NCI-H2107 (cell line): ENCODE measurements around the gene SMC1B.
A peak's percentile ranks its signal among the peaks of the same experiment; 100 is the strongest.
"Not testable (repeated sequence)": the region's sequence is repeated elsewhere in the genome, so short reads cannot be mapped to it uniquely, and the experiment has no call there.

Experiments
- DNase-seq: peaks from one replicate; lab custom pipeline; 2025; lab: John Stamatoyannopoulos, UW

The SMC1B gene, protein sequence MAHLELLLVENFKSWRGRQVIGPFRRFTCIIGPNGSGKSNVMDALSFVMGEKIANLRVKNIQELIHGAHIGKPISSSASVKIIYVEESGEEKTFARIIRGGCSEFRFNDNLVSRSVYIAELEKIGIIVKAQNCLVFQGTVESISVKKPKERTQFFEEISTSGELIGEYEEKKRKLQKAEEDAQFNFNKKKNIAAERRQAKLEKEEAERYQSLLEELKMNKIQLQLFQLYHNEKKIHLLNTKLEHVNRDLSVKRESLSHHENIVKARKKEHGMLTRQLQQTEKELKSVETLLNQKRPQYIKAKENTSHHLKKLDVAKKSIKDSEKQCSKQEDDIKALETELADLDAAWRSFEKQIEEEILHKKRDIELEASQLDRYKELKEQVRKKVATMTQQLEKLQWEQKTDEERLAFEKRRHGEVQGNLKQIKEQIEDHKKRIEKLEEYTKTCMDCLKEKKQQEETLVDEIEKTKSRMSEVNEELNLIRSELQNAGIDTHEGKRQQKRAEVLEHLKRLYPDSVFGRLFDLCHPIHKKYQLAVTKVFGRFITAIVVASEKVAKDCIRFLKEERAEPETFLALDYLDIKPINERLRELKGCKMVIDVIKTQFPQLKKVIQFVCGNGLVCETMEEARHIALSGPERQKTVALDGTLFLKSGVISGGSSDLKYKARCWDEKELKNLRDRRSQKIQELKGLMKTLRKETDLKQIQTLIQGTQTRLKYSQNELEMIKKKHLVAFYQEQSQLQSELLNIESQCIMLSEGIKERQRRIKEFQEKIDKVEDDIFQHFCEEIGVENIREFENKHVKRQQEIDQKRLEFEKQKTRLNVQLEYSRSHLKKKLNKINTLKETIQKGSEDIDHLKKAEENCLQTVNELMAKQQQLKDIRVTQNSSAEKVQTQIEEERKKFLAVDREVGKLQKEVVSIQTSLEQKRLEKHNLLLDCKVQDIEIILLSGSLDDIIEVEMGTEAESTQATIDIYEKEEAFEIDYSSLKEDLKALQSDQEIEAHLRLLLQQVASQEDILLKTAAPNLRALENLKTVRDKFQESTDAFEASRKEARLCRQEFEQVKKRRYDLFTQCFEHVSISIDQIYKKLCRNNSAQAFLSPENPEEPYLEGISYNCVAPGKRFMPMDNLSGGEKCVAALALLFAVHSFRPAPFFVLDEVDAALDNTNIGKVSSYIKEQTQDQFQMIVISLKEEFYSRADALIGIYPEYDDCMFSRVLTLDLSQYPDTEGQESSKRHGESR

DNA sequence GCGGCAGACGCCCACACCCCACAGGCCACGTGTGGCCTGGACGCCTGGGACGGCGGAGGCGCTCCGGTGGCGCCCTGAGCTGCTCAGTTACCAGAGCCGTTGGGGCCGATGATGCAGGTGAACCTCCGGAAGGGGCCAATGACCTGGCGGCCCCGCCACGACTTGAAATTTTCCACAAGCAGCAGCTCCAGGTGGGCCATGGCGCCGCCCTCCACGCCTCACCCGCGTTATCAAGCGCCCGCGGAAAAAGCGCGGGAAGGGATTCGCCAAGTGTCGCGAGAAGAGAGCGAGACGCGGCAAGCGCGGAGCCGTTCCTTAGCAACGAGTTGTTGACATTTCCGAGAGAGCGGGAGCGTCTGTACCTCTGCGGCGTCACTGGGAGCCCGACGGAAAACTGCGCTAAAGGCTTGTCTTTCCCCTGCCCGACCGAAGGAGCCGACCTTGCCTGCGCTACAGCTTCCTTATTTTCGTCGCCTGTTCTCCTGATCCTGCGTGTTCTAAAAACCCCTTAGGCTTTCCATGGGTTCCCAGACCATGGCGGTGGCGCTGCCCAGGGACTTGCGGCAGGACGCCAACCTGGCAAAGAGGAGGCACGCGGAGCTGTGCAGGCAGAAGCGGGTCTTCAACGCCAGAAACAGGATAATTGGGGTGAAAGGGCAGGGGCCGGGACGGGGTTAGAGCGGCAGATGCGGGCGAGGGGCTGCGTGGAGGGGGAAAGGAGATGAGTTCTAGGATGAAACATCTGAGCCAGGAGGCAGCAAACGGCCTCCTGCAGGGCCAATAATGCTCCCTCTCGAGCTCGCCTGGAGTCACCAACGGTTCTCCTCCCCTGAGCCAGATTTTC is at the start of gene SMC1B, which contains the start of gene RIBC2:
Gene SMC1B, minus strand, starts transcription at position 232 of the 844 bp plus-strand sequence. Its CDS starts 32 bp downstream, at position 200.
Gene RIBC2, plus strand, starts transcription at position 326 of the 844 bp plus-strand sequence. Its CDS starts 194 bp downstream, at position 520.
- DNase-seq = peak; percentile 4

DNA sequence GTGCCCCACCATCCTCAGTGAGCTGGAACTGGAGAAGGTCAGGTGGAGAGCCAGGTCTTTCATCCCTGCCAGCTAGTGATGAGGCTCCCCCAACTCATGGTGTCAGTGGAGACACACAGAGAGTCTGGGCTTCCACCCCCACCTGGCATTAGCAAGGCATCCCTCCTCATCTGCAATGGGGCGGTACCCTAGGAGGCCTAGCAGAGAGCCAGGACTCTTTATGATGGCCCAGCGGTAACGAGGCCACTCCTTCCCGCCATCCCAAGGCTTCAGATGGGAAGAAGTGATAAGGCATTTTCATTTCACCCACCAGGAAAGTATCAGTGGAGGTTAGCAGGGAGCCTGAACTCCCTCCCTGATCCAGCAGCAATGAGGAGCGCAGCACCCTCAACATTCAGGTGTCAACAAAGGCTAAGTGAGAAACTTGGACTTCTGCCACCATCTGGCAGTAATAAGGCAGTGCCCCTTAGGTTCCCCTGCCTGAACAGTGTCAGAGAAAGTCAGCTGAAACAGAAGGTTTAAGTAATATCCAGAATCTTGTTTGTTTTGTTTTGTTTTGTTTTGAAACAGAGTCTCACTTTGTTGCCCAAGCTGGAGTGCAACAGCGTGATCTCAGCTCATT is 48.7 kb upstream of the SMC1B start:
- DNase-seq = no peak

DNA sequence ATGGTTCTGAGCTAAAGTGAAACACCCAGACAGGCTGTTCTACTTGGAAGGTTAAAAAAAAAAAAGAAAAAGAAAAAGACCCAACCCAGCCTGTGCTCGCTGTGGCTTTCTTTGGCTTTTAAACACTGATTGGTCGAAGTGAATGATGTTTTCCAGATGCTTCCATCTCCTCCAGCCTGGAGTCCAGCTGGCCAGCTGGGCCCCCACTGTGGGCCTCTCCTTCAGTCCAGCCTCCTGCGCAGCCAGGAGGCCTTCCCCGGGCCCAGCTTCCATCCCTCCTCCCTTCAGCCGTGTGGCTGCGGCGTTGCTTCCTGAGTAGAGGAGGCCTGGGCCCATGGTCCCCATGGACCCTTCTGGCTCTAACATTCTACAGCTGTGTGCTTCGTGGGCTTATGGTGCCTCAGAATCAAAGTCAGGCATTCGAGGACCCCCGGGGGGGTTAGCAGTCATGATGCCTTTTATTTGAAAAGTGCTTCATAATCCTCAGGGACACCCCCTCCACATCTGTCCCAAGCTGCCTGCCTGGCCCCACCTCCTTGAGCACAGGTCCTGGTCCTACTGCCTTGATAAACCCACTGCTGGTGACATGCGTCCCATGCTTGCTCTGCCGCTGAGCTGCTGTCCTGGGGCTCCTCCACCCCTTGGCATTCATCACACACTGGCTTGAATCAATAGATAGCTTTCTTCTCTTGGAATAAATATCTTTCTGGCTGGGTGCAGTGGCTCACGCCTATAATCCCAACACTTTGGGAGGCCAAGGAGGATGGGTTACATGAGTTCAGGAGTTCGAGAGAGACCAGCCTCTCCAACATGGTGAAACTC is 47.1 kb upstream of the SMC1B start:
- no peak for DNase-seq

DNA sequence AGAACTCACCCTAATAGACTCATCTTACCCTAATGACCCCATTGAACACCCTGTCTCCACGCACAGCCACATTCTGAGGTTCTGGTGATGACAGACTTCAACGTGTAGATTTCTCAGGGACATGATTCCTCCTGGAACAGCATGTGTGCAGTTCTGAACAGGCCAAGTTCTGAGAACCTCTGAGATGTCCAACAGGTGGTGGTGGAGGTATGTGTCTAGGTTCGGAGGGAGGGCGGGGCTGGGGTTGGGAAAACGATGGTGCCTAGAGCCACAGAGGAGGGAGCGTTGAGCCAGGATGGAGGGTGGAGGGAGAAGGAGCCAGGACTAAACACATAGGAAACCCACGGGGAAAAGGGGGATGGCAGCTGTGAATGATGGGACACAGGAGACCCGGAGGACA is 45.8 kb upstream of the SMC1B start:
- DNase-seq = no peak

DNA sequence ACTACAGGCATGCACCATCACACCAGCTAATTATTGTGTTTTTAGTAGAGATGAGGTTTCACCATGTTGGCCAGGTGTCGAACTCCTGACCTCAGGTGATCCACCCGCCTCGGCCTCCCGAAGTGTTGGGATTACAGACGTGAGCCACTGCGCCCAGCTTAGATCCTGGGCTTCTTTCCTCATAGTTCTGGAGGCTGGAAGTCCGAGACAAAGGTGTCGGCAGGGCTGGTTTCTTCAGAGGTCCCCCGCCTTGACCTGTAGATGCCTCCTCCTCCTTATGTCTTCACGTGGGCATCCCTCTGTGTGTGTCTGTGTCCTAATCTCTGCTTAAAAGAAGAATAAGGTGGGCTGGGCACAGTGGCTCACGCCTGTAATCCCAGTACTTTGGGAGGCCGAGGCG is 45.1 kb upstream of the SMC1B start:
- no peak for DNase-seq

DNA sequence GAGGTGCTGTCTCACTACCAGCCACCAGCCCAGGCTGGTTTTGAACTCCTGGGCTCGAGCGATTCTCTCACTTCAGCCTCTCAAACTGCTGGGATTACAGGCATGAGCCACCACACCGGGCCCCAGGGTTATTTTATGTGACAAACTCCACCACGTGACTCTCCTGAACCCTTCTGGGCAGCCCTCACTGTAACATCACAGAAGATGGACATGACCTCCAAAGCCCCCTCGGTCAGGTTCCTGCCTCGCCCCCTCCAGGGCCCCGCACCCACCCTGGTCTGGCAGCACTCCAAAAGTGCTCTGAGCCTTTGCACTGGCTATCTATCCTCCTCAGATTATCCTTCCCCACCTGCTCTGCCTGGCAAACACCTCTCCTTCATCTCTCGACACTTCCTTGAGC is 43.4 kb upstream of the SMC1B start:
- DNase-seq = no peak

DNA sequence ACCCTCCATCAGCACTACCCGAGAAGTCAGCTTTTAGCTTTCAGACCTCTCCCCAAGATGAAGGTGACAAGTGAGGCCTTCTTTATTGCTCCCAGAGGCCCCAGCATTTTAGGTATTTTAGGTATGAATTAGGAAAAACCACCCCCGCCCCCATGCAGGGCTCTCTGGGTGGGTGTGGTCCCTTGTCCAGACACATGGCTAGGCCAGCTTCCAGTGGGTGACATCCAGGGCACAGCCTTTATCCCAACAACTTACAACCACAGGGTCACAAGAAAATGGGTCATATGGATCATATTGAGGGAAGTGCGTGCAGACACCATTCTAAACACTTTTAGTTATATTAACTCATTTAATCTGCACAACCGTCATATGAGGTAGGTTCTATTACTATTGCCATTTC is 42.2 kb upstream of the SMC1B start:
- no peak for DNase-seq

DNA sequence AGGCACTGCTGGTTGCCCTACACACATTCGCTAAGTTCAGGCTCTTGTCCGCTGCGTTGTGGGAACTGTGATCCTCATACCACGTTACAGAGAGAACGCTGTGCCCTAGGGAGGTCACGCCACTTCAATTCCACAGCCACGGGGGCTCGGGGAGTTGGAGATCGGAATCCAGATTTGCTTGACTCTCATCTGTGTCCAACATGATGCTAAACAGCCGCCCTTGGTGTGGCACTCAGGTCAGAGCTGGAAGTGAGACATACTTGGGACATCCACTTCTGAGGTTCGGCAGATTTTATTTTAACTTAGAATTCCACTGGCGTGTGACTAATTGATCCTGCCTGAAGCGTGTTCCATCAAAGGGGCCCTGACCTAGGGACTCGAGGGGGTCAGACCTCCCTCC is 41.8 kb upstream of the SMC1B start:
- DNase-seq = no peak

DNA sequence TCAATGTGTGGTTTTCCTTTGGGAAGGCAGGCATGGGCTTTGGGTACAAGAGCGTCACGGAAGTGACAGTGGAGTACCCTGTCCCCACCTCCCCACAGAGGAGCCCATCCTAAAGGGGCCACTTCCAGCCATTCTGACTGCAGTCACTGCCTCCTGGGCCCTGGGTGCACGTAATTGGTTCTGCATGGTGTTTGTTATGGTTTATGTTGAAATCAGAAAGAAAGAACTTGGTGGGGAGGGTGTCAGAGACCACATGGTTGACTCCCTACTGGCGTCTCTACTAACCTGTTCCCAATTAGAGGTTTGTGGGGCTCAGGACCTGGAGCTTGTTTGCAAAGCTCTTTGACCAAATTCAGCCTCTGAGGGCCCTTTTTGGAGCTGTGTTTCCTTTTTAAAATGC is 40.9 kb upstream of the SMC1B start:
- DNase-seq = no peak

DNA sequence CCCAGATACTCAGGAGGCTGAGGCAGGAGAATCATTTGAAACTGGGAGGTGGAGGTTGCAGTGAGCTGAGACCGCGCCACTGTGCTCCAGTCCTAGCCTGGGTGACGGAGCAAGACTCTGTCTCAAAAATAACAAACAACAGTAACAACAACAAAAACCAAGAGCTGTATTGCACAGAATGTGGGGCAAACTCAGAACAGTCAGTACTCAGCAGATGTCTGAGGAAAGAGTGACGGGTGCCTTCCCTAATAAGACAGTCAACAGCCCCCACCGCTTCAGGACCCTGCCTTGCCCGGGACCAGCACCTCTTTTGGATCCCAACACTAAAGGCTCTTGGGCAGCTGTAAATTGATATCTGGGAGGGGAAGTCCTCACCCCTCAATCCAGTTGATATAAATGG is 40.4 kb upstream of the SMC1B start:
- DNase-seq = no peak

DNA sequence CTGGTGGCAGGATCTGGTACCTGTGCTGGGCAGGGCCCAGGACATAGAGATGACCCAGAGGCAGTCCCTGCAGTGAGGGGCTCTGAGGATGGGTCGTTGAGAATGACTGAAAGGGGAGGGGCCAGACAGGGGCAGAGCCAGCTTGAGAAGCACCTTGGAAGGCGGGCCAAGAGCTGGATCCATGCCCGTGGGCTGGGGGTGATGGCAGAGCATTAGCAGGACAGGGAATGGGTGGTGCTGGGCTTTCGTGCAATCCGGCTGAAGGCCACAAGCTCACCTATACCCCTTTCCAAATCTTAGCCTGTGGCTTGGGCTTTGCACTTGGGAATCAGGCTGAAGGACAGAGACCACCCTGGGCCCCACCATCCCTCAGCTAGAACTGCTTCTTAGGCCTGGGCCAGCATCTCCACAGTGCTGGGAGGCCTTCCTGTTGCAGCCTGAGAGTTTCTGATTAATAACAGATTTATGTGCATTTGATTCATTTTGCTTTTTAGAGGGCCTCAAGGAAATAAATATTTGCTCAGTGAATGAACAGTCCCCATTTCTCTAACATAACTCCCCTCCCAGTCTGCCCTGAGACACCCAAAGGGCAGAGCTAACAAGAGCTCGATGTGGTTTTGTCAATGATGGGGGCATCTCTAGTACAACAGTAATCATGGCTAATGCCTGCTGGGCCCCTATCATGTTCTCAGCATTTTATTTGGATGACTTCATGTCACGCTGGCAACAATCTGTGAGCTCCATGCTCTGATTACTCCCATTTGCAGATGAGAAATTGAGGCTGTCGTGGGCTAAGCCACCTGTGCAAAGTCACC is 39.4 kb upstream of the SMC1B start:
- DNase-seq = no peak

DNA sequence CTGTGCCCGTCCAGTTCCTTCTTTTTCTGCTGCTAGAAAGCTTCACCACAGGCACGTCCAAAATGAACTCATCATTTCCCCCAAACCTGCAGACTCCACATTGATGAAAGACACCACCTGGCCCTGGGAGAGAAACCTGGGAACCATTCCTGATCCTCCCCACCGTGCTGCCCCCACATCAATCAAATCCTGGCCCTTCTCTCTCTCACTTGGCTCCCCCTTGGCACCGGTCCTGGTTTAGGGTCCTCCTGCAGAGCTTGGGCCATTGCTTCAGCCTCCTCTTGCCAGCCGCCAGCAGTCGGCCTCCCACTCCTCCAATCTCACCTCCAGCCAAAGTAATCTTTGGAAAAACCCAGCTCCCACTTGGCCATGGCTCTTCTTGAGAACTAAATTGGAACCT is 38.6 kb upstream of the SMC1B start:
- no peak for DNase-seq

DNA sequence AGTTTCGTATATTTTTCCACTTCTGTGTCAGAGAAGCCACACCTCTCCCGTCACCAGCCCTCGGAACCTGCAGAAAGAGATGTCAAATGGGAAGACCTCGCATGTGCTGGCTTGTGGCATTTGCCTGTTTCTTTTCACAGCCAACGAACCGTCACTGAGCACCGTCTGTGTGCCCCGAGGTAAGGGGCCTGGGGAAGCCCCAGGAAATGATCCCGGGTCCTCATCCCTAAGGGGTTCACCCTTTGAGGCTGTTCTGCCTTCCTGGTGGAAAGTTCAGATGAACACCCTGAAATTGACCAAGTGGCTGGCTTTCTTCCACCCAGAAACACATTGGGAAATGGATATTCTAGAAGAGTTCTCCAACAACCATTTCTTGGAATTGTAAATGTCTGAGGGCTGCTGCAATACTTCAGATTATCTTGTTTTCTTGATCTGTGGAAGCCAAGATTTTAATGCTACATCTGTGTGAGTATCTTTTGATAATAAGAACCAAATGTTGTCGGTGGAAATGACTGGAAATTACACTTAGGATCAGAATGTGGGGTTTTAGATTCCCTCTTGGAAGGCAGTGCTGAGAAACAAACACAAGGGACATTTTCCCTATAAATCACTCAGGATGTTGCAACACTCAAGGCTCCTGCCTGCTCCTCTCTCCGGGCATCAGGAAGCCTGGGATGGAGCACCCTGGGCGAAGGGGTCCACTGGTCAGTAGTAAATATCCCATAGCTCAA is 37.7 kb upstream of the SMC1B start:
- DNase-seq = no peak

DNA sequence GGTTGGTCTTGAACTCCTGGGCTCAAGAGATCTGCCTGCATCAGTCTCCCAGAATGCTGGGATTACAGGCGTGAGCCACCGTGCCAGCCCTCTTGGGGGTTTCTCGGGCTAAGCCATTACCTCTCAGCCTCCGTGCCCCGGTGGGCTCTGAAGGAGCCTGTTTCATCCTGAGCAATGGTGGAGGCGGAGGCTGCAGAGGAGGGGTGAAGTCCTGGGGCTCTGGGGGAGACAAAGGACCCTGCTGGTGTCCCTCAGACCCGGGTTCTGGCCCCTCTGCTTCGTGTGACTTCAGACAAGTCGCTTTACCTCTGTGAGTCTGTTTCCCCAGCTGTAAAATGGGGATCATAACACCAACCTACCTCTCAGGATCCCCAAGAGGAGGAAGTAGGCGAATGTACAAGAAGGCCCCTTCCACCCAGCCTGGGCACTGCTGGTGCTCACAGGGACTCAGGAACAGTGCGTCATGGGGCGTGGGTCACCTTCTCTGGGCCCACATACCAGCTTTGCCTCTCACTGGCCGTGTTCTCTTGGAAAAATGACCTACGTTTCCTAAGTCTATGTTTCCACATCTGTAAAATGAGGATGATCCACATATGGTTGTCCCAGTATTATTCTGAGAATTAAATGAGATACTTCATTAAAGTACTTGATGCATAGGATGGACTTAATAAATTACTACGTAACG is 36.8 kb upstream of the SMC1B start:
- no peak for DNase-seq

DNA sequence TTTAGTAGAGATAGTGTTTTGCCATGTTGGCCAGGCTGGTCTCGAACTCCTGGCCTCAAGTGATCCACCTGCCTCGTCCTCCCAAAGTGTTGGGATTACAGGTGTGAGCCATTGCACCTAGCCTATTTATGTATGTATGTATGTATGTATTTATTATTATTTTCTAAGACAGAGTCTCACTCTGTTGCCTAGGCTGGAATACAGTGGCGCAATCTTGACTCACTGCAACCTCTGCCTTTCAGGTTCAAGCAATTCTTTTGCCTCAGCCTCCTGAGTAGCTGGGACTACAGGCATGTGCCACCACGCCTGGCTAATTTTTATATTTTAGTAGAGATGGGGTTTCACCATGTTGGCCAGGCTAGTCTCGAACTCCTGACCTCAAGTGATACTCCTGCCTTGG is 36.0 kb upstream of the SMC1B start:
- DNase-seq = not testable (repeated sequence)

DNA sequence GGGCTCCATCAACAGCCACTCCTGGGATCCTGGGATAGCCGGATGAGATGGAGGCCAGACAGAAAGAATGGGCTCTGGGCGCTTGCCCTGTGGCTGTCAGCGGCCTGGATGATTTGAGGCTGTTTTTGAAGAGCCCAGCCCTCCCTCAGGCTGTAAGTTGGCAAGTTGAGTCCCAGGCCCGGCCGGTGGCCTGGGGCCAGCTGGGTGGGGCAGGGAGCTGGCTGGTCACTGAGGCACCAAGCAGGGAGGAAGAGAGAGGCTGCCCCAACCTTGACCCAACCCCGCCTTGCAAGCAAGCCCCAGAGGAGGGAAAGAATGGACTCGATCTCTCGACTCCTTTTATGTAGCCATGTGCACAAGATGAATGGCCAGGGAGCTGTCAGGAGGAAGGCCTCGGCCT is 35.0 kb upstream of the SMC1B start:
- no peak for DNase-seq

DNA sequence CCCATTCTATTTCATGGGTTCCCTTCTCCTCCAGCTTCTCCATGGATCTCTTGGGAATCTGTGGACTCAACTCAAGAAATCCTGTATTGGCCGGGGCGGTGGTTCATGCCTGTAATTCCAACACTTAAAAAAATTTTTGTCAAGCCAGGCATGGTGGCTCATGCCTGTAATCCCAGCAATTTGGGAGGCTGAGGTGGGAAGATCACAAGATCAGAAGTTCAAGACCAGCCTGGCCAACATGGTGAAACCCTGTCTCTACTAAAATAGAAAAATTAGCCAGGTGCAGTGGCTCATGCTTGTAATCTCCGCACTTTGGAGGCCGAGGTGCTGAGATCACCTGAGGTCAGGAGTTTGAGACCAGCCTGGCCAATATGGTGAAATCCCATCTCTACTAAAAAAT is 34.2 kb upstream of the SMC1B start:
- not testable (repeated sequence) for DNase-seq

DNA sequence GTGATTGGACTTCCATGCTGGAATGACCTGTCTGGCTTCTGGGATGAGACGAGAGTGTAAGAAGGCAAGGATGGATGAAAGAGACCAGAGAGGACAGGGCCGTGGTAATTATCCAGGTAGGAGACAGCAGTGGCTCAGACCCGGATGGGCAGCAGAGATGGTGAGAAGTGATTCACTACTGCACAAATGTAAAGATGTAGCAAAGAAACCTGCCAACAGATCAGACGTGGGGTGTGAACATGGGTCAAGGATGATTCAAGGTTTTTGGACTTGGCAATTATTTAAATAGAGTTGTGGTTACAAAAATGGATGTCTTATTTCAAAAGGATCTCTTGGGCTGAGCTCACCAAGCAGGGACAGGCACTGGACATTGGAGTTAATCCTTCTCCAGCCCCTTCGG is 32.8 kb upstream of the SMC1B start:
- DNase-seq = no peak
